ENCODE results near the gene KRTAP4-12.
"Not testable (repeated sequence)": the region's sequence is repeated elsewhere in the genome, so short reads cannot be mapped to it uniquely, and the experiment has no call there.

DNA sequence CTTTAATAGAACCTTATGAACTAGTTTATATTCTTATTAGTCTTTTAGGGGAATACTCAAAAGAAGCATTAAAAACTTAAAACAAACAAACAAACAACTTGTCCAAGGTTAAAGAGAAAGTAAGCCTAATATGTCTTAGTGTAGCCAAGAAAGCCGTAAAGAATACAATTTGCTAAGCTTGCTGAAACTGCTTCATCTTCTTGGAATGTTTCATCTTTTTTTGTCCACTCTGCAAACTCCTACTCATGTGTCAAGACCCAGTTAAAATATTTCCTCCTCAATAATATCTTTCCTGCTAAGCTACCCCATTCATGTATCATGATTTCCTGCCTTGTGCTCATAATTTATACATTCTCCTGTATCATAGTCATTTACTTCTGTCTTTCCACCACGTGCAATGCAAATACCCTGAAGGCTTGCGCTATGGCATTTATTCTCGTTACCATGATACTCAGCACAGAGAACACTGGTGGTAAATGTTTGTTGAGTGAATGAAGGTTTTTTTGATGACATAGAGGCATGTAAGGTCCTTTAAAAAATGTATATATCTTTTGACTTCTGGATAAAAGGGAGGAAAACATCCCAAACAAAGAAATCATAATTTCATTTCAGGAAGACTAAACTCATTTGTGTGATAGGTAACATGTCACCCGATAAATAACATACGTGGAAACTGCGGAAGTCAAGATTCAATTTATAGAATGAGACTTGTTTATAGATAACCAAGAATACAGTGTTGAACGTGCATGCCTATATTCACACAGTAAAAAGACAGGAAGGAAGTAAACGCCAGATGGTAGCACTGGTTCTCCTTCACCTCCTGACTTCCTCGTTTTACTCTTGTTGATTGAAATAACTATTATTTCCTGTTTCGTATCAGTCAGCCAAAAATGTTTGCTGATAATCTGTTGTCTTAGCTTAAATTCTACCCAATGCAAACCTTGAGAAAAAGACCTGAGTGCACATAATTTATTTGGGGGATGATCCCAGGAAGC, 4.0 kb downstream of the KRTAP4-12 start:
- TF ChIP-seq, protein P1, sequence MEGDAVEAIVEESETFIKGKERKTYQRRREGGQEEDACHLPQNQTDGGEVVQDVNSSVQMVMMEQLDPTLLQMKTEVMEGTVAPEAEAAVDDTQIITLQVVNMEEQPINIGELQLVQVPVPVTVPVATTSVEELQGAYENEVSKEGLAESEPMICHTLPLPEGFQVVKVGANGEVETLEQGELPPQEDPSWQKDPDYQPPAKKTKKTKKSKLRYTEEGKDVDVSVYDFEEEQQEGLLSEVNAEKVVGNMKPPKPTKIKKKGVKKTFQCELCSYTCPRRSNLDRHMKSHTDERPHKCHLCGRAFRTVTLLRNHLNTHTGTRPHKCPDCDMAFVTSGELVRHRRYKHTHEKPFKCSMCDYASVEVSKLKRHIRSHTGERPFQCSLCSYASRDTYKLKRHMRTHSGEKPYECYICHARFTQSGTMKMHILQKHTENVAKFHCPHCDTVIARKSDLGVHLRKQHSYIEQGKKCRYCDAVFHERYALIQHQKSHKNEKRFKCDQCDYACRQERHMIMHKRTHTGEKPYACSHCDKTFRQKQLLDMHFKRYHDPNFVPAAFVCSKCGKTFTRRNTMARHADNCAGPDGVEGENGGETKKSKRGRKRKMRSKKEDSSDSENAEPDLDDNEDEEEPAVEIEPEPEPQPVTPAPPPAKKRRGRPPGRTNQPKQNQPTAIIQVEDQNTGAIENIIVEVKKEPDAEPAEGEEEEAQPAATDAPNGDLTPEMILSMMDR (IDR thresholded peaks at IDR 0.05) = not testable (repeated sequence)
- TF ChIP-seq ZFX (IDR thresholded peaks at IDR 0.05; ENCODE audit: borderline replicate concordance) = not testable (repeated sequence)

Measured in 22Rv1 (cell line).